ENCODE data around the gene TMEM45A.

DNA sequence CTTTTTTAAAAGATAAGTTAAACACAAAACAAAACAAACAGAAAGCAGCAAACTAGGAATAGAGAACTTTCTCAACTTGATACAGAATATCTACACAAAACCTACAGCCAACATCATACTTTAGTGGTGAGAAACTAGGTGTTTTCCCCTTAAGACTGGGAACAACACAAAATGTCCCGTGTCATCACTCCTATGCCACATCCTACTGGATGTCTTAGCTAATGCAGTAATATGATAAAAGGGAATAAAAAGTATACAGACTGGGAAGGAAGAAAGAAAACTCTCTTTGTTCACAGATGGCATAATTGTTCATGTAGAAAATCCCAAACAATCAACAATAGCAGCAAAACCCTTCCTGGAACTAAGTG is 45.9 kb downstream of the TMEM45A start:
- no peak for TF ChIP-seq POLR2A (IDR thresholded peaks at IDR 0.05; ENCODE audit: low read length)
- no peak for TF ChIP-seq GATA1 (IDR thresholded peaks at IDR 0.05; ENCODE audit: low read depth, low read length)
